Esophagus squamous epithelium (tissue), 4 donors: ENCODE measurements around the gene SYNPO2.

Experiments used
- CTCF ChIP-seq, 6 experiments: fragments of 450-650 bp in 4 of 6; fragments of 200-600 bp in 2 of 6; sonication (generic) in 2 of 6; IDR thresholded peaks; one replicate each; pipeline ENCODE4 v1.5.1; 2016 to 2019; ENCODE audit warnings: antibody characterized with exemption in 6 of 6, mild to moderate bottlenecking in 4 of 6, moderate library complexity in 4 of 6
- POLR2A ChIP-seq, 4 donors: fragments of 450-650 bp; IDR thresholded peaks; one replicate each; pipeline ENCODE4 v1.6.1; 2017; ENCODE audit warnings: antibody characterized with exemption in 4 of 4, mild to moderate bottlenecking in 4 of 4, moderate library complexity in 3 of 4

GRCh38 chr4:119049342-119049741 lies 160.7 kb downstream of the SYNPO2 start:
- TF ChIP-seq CTCF (IDR thresholded peaks at IDR 0.05) = no peak
- TF ChIP-seq POLR2A (IDR thresholded peaks at IDR 0.05) = no peak
